ENCODE measurements around the gene SHANK1.

- TF ChIP-seq CTCF (IDR thresholded peaks at IDR 0.05; ENCODE audit: low read depth, low read length) (no peak), EZH2phosphoT487 (IDR thresholded peaks at IDR 0.05; ENCODE audit: low read depth) (no peak)
Measured at GRCh38 chr19:50702871-50703829, 16.5 kb downstream of the SHANK1 start.
